Measurements from ENCODE around the gene RAB17. TPM values are rescaled to one million over a fixed set of nuclear protein-coding genes. Genes with fewer than 3 reads are reported as not detected.

Gene RAB17
- total and polyA plus RNA-seq, 10 of the 15 experiments (the other 5 are each of a cell fraction or from before 2014, with no cell fraction given) = 0.07 to 1.4 (median 0.28) TPM; not detected in 3

DNA sequence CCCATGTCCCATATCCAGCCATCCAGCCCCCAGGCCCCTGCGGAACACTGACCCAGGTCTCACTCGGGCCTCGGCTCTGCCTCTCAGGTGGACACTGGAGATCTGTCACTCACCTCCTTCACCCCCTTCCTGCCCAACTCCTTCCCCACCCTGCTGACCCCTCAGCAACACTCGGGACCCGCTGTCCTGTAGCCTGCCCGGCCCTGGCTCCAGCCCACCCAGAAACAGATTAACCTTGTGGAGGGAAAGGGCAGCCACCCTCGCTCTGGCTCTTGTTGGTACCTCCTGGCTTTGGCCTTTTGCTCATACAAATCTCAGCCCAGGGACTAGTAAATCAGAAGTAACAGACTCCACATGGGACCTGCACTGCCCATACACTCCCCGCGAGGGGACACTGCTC is 53.9 kb downstream of the RAB17 start (continued):
- TF ChIP-seq ATF3 (IDR thresholded peaks at IDR 0.05; ENCODE audit: borderline replicate concordance, extremely low read depth, low read depth, low read length) = no peak
- no peak for TF ChIP-seq IKZF2 (IDR thresholded peaks at IDR 0.05)
- TF ChIP-seq NFIC (IDR thresholded peaks at IDR 0.05; ENCODE audit: low read depth, low read length) = no peak
- TF ChIP-seq, protein P1, sequence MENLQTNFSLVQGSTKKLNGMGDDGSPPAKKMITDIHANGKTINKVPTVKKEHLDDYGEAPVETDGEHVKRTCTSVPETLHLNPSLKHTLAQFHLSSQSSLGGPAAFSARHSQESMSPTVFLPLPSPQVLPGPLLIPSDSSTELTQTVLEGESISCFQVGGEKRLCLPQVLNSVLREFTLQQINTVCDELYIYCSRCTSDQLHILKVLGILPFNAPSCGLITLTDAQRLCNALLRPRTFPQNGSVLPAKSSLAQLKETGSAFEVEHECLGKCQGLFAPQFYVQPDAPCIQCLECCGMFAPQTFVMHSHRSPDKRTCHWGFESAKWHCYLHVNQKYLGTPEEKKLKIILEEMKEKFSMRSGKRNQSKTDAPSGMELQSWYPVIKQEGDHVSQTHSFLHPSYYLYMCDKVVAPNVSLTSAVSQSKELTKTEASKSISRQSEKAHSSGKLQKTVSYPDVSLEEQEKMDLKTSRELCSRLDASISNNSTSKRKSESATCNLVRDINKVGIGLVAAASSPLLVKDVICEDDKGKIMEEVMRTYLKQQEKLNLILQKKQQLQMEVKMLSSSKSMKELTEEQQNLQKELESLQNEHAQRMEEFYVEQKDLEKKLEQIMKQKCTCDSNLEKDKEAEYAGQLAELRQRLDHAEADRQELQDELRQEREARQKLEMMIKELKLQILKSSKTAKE (IDR thresholded peaks at IDR 0.05; ENCODE audit: low read depth, poor library complexity, severe bottlenecking) = no peak
- TF ChIP-seq SIN3A (IDR thresholded peaks at IDR 0.05; ENCODE audit: low read depth, low read length) = no peak

DNA sequence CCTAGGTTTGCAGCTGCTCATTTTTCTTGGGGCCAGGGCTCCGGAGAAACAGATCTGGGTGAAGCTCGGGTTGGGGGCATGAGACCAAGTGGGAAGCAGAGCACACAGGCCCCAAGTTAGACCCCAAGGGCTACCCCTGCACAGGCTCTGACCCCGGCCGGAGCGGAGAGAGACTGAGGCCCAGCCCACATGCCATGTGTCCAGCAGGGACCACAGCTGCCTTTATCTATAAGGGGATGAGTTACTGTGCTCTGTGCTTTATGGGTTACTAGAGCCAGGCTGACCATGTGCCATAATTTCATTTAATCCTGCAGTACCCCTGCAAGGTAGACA is 54.5 kb downstream of the RAB17 start:
- H4K20me1 ChIP-seq (ENCODE audit: control insufficient read depth, insufficient read depth) = no peaks in the 10 kb centered on the region
- H3K9me3 ChIP-seq (replicated peaks; ENCODE audit: control insufficient read depth, insufficient read depth, low read length) = no peaks in the 10 kb centered on the region; the same call in 2 of the 3 replicates
- H2AFZ ChIP-seq (ENCODE audit: control insufficient read depth, low read depth, low read length) = no peak overlapping the region
- intact Hi-C loops (cut with micrococcal nuclease; ENCODE audit: unreplicated experiment) (no loop called here), in situ Hi-C loops (cut with MboI) (no loop called here)
- CTCF ChIA-PET = interaction anchor here (3.2 kb wide), 1 partner anchor 23 kb away, joined by 13 read pairs; no protein-coding TSS in a partner anchor
- H3K36me3 ChIP-seq (ENCODE audit: control insufficient read depth in 2 of 2, insufficient read depth in 2 of 2, low read length in 1 of 2) = no peaks in the 10 kb centered on the region
- no peak for DNase-seq (ENCODE audit: low read depth, low spot score)
- no TSS peak for BruUV-seq (replicated peaks)
- TF ChIP-seq BCLAF1 (IDR thresholded peaks at IDR 0.05) (no peak), RELA (IDR thresholded peaks at IDR 0.05; ENCODE audit: borderline replicate concordance, partially characterized antibody) (no peak), CBX3 (IDR thresholded peaks at IDR 0.05; ENCODE audit: borderline replicate concordance, low read depth) (no peak), ZZZ3 (IDR thresholded peaks at IDR 0.05; ENCODE audit: control insufficient read depth, insufficient read length, low read depth) (no peak), ATF3 (IDR thresholded peaks at IDR 0.05; ENCODE audit: borderline replicate concordance, extremely low read depth, low read depth, low read length) (no peak), RCOR1 (conservative IDR thresholded peaks at IDR 0.05; ENCODE audit: low read depth, low read length) (no peak), NR2F1 (conservative IDR thresholded peaks at IDR 0.05) (no peak)
- H3K27ac ChIP-seq (ENCODE audit: control insufficient read depth, insufficient read depth) = no peak overlapping the region
- 30% methylated on average over 5 of the region's 5 CpGs for WGBS (ENCODE audit: insufficient coverage, insufficient replicate concordance, low lambda C conversion rate, missing lambda C conversion rate)
- no peak for FAIRE-seq
- no peak overlapping the region for H3K4me2 ChIP-seq (ENCODE audit: control insufficient read depth, insufficient read depth)
- no peaks in the 10 kb centered on the region for H3K79me2 ChIP-seq (ENCODE audit: control insufficient read depth, insufficient read depth, low read length)
- no peak overlapping the region for H3K4me3 ChIP-seq
- H3K4me1 ChIP-seq (ENCODE audit: control insufficient read depth, insufficient read depth, low read length) = peaks cover 3% of the 10 kb centered on the region; the same call in 1 of the 2 replicates
- no peak for ATAC-seq
- RAD21 ChIA-PET (ENCODE audit: unreplicated experiment) = interaction anchor here (0.7 kb wide), 1 partner anchor 23 kb away, joined by 4 read pairs; no protein-coding TSS in a partner anchor
- POLR2A ChIA-PET = no interaction called here
- SMC1A ChIA-PET (ENCODE audit: uncharacterized antibody, unreplicated experiment) = interaction anchor here (0.6 kb wide), 1 partner anchor 23 kb away, joined by 4 read pairs; no protein-coding TSS in a partner anchor
- H3K9ac ChIP-seq (ENCODE audit: control insufficient read depth, insufficient read depth, low read length) = no peak overlapping the region
- peaks cover 0 to 3% of the 10 kb centered on the region in 2 experiments; a peak in 1 of 4 replicates for H3K27me3 ChIP-seq (replicated peaks in 1 of 2; ENCODE audit: control insufficient read depth in 2 of 2, insufficient read depth in 2 of 2, low read length in 1 of 2)

All from GM12878 (cell line).